Astrocyte (in vitro differentiated cells and primary cell): ENCODE data around the gene RAPGEF4. TPM values are rescaled to one million over a fixed set of nuclear protein-coding genes. Genes with fewer than 3 reads are reported as not detected.
"Not testable (repeated sequence)": the region's sequence is repeated elsewhere in the genome, so short reads cannot be mapped to it uniquely, and the experiment has no call there.

Experiments
- DNase-seq: peaks from one replicate; pipeline ENCODE4 v3.0.0-alpha.2; 2010; ENCODE audit warnings: low read depth
- FAIRE-seq: peaks from 2 replicates; lab custom pipeline; 2011; peaks lifted over from hg19 to GRCh38; lab: Jason Lieb, UNC
- H2AFZ ChIP-seq: 2 replicates; pipeline ENCODE4 v1.6.0; 2012; ENCODE audit warnings: low read depth, low read length, inconsistent platforms
- H3K27ac ChIP-seq: 2 replicates; pipeline ENCODE4 v1.5.1; 2011; ENCODE audit warnings: low read depth, low read length, inconsistent platforms
- H3K27me3 ChIP-seq: 2 replicates; pipeline ENCODE4 v1.6.0; 2011; ENCODE audit warnings: low read length, inconsistent platforms; ENCODE audit not compliant: insufficient read depth
- H3K36me3 ChIP-seq: 2 replicates; pipeline ENCODE4 v1.5.1; 2011; ENCODE audit warnings: low read length, inconsistent platforms; ENCODE audit not compliant: insufficient read depth
- H3K4me1 ChIP-seq: 2 replicates; pipeline ENCODE4 v1.5.1; 2011; ENCODE audit warnings: low read length, inconsistent platforms; ENCODE audit not compliant: insufficient read depth
- H3K4me2 ChIP-seq: 2 replicates; pipeline ENCODE4 v1.6.0; 2012; ENCODE audit warnings: low read length, inconsistent platforms
- H3K4me3 ChIP-seq: 2 replicates; pipeline ENCODE4 v1.5.1; 2011; ENCODE audit warnings: low read depth, mild to moderate bottlenecking, low read length, inconsistent platforms; ENCODE audit not compliant: insufficient read depth
- H3K79me2 ChIP-seq: 2 replicates; pipeline ENCODE4 v1.6.0; 2012; ENCODE audit warnings: mild to moderate bottlenecking, low read length, inconsistent platforms; ENCODE audit not compliant: insufficient read depth
- H3K9ac ChIP-seq: 2 replicates; pipeline ENCODE4 v1.6.0; 2012; ENCODE audit warnings: mild to moderate bottlenecking, low read length, inconsistent platforms
- H3K9me3 ChIP-seq: 2 replicates; pipeline ENCODE4 v1.5.1; 2012; ENCODE audit warnings: low read depth, mild to moderate bottlenecking, low read length, inconsistent platforms; ENCODE audit not compliant: insufficient read depth
- H4K20me1 ChIP-seq: 2 replicates; pipeline ENCODE4 v1.6.0; 2012; ENCODE audit warnings: low read length, inconsistent platforms; ENCODE audit not compliant: insufficient read depth
- H3K27ac Mint-ChIP-seq: one replicate; pipeline ENCODE4 v1.8.0; 2021; ENCODE audit warnings: mild to moderate bottlenecking, mixed read lengths; ENCODE audit not compliant: unreplicated experiment
- H3K27me3 Mint-ChIP-seq: one replicate; pipeline ENCODE4 v1.8.0; 2021; ENCODE audit warnings: low read depth, mixed read lengths; ENCODE audit not compliant: unreplicated experiment
- H3K36me3 Mint-ChIP-seq: one replicate; pipeline ENCODE4 v1.8.0; 2021; ENCODE audit warnings: low read depth, mixed read lengths; ENCODE audit not compliant: unreplicated experiment
- H3K4me1 Mint-ChIP-seq: one replicate; pipeline ENCODE4 v1.8.0; 2021; ENCODE audit warnings: low read depth, mixed read lengths; ENCODE audit not compliant: unreplicated experiment
- H3K4me3 Mint-ChIP-seq: one replicate; pipeline ENCODE4 v1.8.0; 2021; ENCODE audit warnings: mild to moderate bottlenecking, moderate library complexity, mixed read lengths; ENCODE audit not compliant: unreplicated experiment
- H3K9me3 Mint-ChIP-seq: one replicate; pipeline ENCODE4 v1.8.0; 2021; ENCODE audit warnings: mild to moderate bottlenecking, mixed read lengths; ENCODE audit not compliant: unreplicated experiment
- CTCF ChIP-seq: IDR thresholded peaks from 2 replicates; pipeline ENCODE4 v1.5.1; 2011; ENCODE audit warnings: low read depth, mild to moderate bottlenecking, inconsistent platforms, low read length, moderate library complexity; ENCODE audit not compliant: insufficient read depth
- EZH2 ChIP-seq: IDR thresholded peaks from 2 replicates; pipeline ENCODE4 v1.6.1; 2012; ENCODE audit warnings: mild to moderate bottlenecking, low read length, inconsistent platforms; ENCODE audit not compliant: insufficient read depth
- total RNA-seq: library from RNA; stranded (reverse); gene quantifications from 2 replicates; pipeline ENCODE4 v1.2.1, GENCODE V29; 2021

RAPGEF4 gene
- total RNA-seq, 1 donor from 2014 or later = 1.1 TPM

GRCh38 chr2:172792711-172793110, 57.1 kb downstream of the RAPGEF4 start:
- H3K27me3 Mint-ChIP-seq = no peaks in the 10 kb centered on the region
- H3K79me2 ChIP-seq = no peaks in the 10 kb centered on the region
- no peaks in the 10 kb centered on the region for H4K20me1 ChIP-seq
- H3K36me3 Mint-ChIP-seq = peaks cover 2% of the 10 kb centered on the region
- H3K9ac ChIP-seq = no peak overlapping the region
- H3K4me1 Mint-ChIP-seq = peaks cover 3% of the 10 kb centered on the region
- H3K4me3 ChIP-seq = no peak overlapping the region
- H3K4me2 ChIP-seq = no peak overlapping the region
- no peak overlapping the region for H2AFZ ChIP-seq
- H3K4me1 ChIP-seq = no peaks in the 10 kb centered on the region
- no peaks in the 10 kb centered on the region for H3K27me3 ChIP-seq
- no peak overlapping the region for H3K27ac Mint-ChIP-seq
- peak; percentile 71 for DNase-seq
- H3K9me3 Mint-ChIP-seq = peaks cover 10% of the 10 kb centered on the region
- no peak for TF ChIP-seq EZH2
- TF ChIP-seq CTCF = no peak
- no peaks in the 10 kb centered on the region for H3K9me3 ChIP-seq
- no peaks in the 10 kb centered on the region for H3K36me3 ChIP-seq
- no peak overlapping the region for H3K4me3 Mint-ChIP-seq
- no peak for FAIRE-seq
- no peak overlapping the region for H3K27ac ChIP-seq

- not testable (repeated sequence) for H3K27me3 Mint-ChIP-seq, H3K4me1 ChIP-seq, H3K27ac Mint-ChIP-seq, H3K4me3 Mint-ChIP-seq, H3K9me3 ChIP-seq, H3K4me1 Mint-ChIP-seq, H3K27ac ChIP-seq, H3K79me2 ChIP-seq, H3K36me3 Mint-ChIP-seq, H3K9ac ChIP-seq, H4K20me1 ChIP-seq, DNase-seq, H2AFZ ChIP-seq, FAIRE-seq, H3K36me3 ChIP-seq, H3K4me3 ChIP-seq, H3K27me3 ChIP-seq, H3K4me2 ChIP-seq
- peaks cover 26% of the 10 kb centered on the region for H3K9me3 Mint-ChIP-seq
These were observed 67.7 kb downstream of the RAPGEF4 start for GRCh38 chr2:172803308-172803707.

- no peaks in the 10 kb centered on the region for H3K4me1 ChIP-seq
- H3K27ac ChIP-seq = no peak overlapping the region
- DNase-seq (no peak), FAIRE-seq (no peak)
- H3K4me2 ChIP-seq = no peak overlapping the region
- H3K27me3 ChIP-seq = no peaks in the 10 kb centered on the region
- no peaks in the 10 kb centered on the region for H4K20me1 ChIP-seq
- no peaks in the 10 kb centered on the region for H3K36me3 ChIP-seq
- no peak overlapping the region for H2AFZ ChIP-seq
- H3K27me3 Mint-ChIP-seq = peaks cover 2% of the 10 kb centered on the region
- peaks cover 6% of the 10 kb centered on the region for H3K36me3 Mint-ChIP-seq
- H3K27ac Mint-ChIP-seq = no peak overlapping the region
- no peak overlapping the region for H3K9ac ChIP-seq
- H3K9me3 ChIP-seq = peaks cover 3% of the 10 kb centered on the region
- H3K4me3 Mint-ChIP-seq = no peak overlapping the region
- H3K79me2 ChIP-seq = no peaks in the 10 kb centered on the region
- H3K4me3 ChIP-seq = no peak overlapping the region
- H3K4me1 Mint-ChIP-seq = no peaks in the 10 kb centered on the region
- TF ChIP-seq CTCF = no peak
- TF ChIP-seq EZH2 = no peak
- H3K9me3 Mint-ChIP-seq = peaks cover 22% of the 10 kb centered on the region
These were observed 68.8 kb downstream of the RAPGEF4 start for GRCh38 chr2:172804423-172804822.
